OCI-LY7 (cell line): Measurements from ENCODE around the gene IFRD2. TPM values are rescaled to one million over a fixed set of nuclear protein-coding genes. Genes with fewer than 3 reads are reported as not detected.

Experiments used
- BruUV-seq: library from RNA; stranded (reverse); fragments of 400-500 nt; replicated peaks from 2 replicates; lab custom pipeline; 2021; lab: Mats Ljungman, UMichigan
- CTCF ChIA-PET: fragments of 300-600 bp; sonication (Branson Sonifier 250); formaldehyde crosslinking; loops from one replicate; lab custom pipeline; 2022; ENCODE audit warnings: antibody characterized with exemption; ENCODE audit not compliant: unreplicated experiment; lab: Charles Lee
- POLR2A ChIA-PET: fragments of 300-600 bp; sonication (Branson Sonifier 250); formaldehyde crosslinking; loops from one replicate; lab custom pipeline; 2022; ENCODE audit warnings: antibody characterized with exemption; lab: Charles Lee
- DNase-seq: peaks from one replicate; pipeline ENCODE4 v3.0.0-alpha.2; 2015; ENCODE audit warnings: low spot score
- H2AFZ ChIP-seq: fragments of 200-600 bp; sonication (generic), shearing (Covaris generic); 2 replicates; pipeline ENCODE4 v1.6.1; 2014; ENCODE audit warnings: mild to moderate bottlenecking, antibody characterized with exemption, low read length, moderate library complexity
- H3K27ac ChIP-seq: fragments of 200-600 bp; sonication (generic); 2 replicates; pipeline ENCODE4 v1.5.1; 2014; ENCODE audit warnings: mixed run types, low read depth, mild to moderate bottlenecking, moderate library complexity, low read length, inconsistent platforms; ENCODE audit not compliant: poor library complexity, severe bottlenecking
- H3K36me3 ChIP-seq: fragments of 200-600 bp; sonication (generic); 2 replicates; pipeline ENCODE4 v1.6.1; 2014; ENCODE audit warnings: mild to moderate bottlenecking, antibody characterized with exemption, low read length, moderate library complexity, mixed read lengths; ENCODE audit not compliant: insufficient read depth
- H3K4me1 ChIP-seq: fragments of 200-600 bp; sonication (generic); 2 replicates; pipeline ENCODE4 v1.5.1; 2014; ENCODE audit warnings: mild to moderate bottlenecking, low read length; ENCODE audit not compliant: insufficient read depth, poor library complexity, severe bottlenecking
- H3K4me2 ChIP-seq: fragments of 200-600 bp; sonication (generic); 2 replicates; pipeline ENCODE4 v1.6.1; 2014; ENCODE audit warnings: mild to moderate bottlenecking, low read length
- H3K4me3 ChIP-seq: fragments of 200-600 bp; sonication (generic); 2 replicates; pipeline ENCODE4 v1.5.1; 2014; ENCODE audit warnings: mild to moderate bottlenecking, low read depth, low read length; ENCODE audit not compliant: poor library complexity, severe bottlenecking
- H3K79me2 ChIP-seq: fragments of 200-600 bp; sonication (generic); 2 replicates; pipeline ENCODE4 v1.6.1; 2016; ENCODE audit warnings: low read depth, mild to moderate bottlenecking, low read length, moderate library complexity, mixed read lengths; ENCODE audit not compliant: insufficient read depth
- H3K9me2 ChIP-seq: fragments of 200-600 bp; sonication (generic); 2 replicates; pipeline ENCODE4 v1.6.1; 2016; ENCODE audit warnings: mild to moderate bottlenecking, low read length, mixed read lengths; ENCODE audit not compliant: insufficient read depth
- H3K9me3 ChIP-seq: fragments of 200-600 bp; sonication (generic); 2 replicates; pipeline ENCODE4 v1.6.1; 2014; ENCODE audit warnings: mild to moderate bottlenecking, mixed run types, low read length, mixed read lengths
- H4K20me1 ChIP-seq: fragments of 200-600 bp; sonication (generic); 2 replicates; pipeline ENCODE4 v1.6.1; 2014; ENCODE audit warnings: mild to moderate bottlenecking, antibody characterized with exemption, low read length, moderate library complexity, mixed read lengths; ENCODE audit not compliant: insufficient read depth
- CTCF ChIP-seq: fragments of 200-600 bp; sonication (generic); conservative IDR thresholded peaks from 2 replicates; pipeline ENCODE4 v1.5.1; 2014; ENCODE audit warnings: mild to moderate bottlenecking, antibody characterized with exemption, low read length, moderate library complexity, mixed read lengths
- EZH2phosphoT487 ChIP-seq: fragments of 200-600 bp; sonication (generic); IDR thresholded peaks from 2 replicates; pipeline ENCODE4 v1.6.1; 2018; ENCODE audit warnings: low read depth, borderline replicate concordance, mild to moderate bottlenecking, mixed run types, antibody characterized with exemption, low read length, moderate library complexity, mixed read lengths
- intact Hi-C: fragments of 100-400 bp; cut with micrococcal nuclease; formaldehyde crosslinking; loops from one replicate; pipeline ENCODE4 v1.10.0; 2022; ENCODE audit not compliant: unreplicated experiment
- total RNA-seq, 2 experiments: library from RNA; depleted of rRNA in 1 of 2; stranded (reverse); fragments of >200 nt in 1 of 2; shearing (Covaris generic) in 1 of 2; gene quantifications; 2 replicates each; pipeline ENCODE4 v1.2.3, GENCODE V29; 2014 to 2022

Gene IFRD2
- total RNA-seq, 2 experiments from 2014 or later = 93.3 to 95.5 TPM

- intact Hi-C loops = no loop called here
- BruUV-seq = no TSS peak
- no peak for DNase-seq
- TF ChIP-seq CTCF (no peak), EZH2phosphoT487 (no peak)
- no peaks in the 10 kb centered on the region for H3K79me2 ChIP-seq
- H3K36me3 ChIP-seq = no peaks in the 10 kb centered on the region
- ChIA-PET POLR2A (no interaction called here), CTCF (no interaction called here)
- H3K4me2 ChIP-seq = no peak overlapping the region
- no peaks in the 10 kb centered on the region for H4K20me1 ChIP-seq
- H3K4me3 ChIP-seq = no peak overlapping the region
- H3K9me3 ChIP-seq = no peaks in the 10 kb centered on the region
- H3K4me1 ChIP-seq = no peaks in the 10 kb centered on the region
- H3K27ac ChIP-seq = no peak overlapping the region
- no peak overlapping the region for H2AFZ ChIP-seq
- H3K9me2 ChIP-seq = no peaks in the 10 kb centered on the region
Measured at GRCh38 chr3:50267280-50267913, 24.8 kb downstream of the IFRD2 start.

- no peak for DNase-seq
- no peaks in the 10 kb centered on the region for H4K20me1 ChIP-seq
- BruUV-seq = no TSS peak
- no peak overlapping the region for H3K4me2 ChIP-seq
- ChIA-PET POLR2A (no interaction called here), CTCF (no interaction called here)
- H3K36me3 ChIP-seq = no peaks in the 10 kb centered on the region
- no peak overlapping the region for H3K4me3 ChIP-seq
- intact Hi-C loops = no loop called here
- H3K27ac ChIP-seq = no peak overlapping the region
- H3K79me2 ChIP-seq = no peaks in the 10 kb centered on the region
- TF ChIP-seq EZH2phosphoT487 = no peak
- no peak for TF ChIP-seq CTCF
- no peak overlapping the region for H2AFZ ChIP-seq
- no peaks in the 10 kb centered on the region for H3K9me2 ChIP-seq
- no peaks in the 10 kb centered on the region for H3K9me3 ChIP-seq
- H3K4me1 ChIP-seq = no peaks in the 10 kb centered on the region
Measured at GRCh38 chr3:50266836-50267235, 25.4 kb downstream of the IFRD2 start.

GRCh38 chr3:50266017-50266416, 26.2 kb downstream of the IFRD2 start:
- no peaks in the 10 kb centered on the region for H3K79me2 ChIP-seq
- H3K4me3 ChIP-seq = no peak overlapping the region
- no peak overlapping the region for H3K4me2 ChIP-seq
- no peaks in the 10 kb centered on the region for H3K9me2 ChIP-seq
- intact Hi-C loops = no loop called here
- CTCF ChIA-PET = no interaction called here
- BruUV-seq = no TSS peak
- no peak overlapping the region for H2AFZ ChIP-seq
- H3K9me3 ChIP-seq = no peaks in the 10 kb centered on the region
- no peak overlapping the region for H3K27ac ChIP-seq
- DNase-seq = no peak
- H4K20me1 ChIP-seq = no peaks in the 10 kb centered on the region
- POLR2A ChIA-PET = no interaction called here
- TF ChIP-seq EZH2phosphoT487 (no peak), CTCF (no peak)
- no peaks in the 10 kb centered on the region for H3K4me1 ChIP-seq
- no peaks in the 10 kb centered on the region for H3K36me3 ChIP-seq
